Measurements from ENCODE around the gene RPS6KL1.

Gene RPS6KL1

DNA sequence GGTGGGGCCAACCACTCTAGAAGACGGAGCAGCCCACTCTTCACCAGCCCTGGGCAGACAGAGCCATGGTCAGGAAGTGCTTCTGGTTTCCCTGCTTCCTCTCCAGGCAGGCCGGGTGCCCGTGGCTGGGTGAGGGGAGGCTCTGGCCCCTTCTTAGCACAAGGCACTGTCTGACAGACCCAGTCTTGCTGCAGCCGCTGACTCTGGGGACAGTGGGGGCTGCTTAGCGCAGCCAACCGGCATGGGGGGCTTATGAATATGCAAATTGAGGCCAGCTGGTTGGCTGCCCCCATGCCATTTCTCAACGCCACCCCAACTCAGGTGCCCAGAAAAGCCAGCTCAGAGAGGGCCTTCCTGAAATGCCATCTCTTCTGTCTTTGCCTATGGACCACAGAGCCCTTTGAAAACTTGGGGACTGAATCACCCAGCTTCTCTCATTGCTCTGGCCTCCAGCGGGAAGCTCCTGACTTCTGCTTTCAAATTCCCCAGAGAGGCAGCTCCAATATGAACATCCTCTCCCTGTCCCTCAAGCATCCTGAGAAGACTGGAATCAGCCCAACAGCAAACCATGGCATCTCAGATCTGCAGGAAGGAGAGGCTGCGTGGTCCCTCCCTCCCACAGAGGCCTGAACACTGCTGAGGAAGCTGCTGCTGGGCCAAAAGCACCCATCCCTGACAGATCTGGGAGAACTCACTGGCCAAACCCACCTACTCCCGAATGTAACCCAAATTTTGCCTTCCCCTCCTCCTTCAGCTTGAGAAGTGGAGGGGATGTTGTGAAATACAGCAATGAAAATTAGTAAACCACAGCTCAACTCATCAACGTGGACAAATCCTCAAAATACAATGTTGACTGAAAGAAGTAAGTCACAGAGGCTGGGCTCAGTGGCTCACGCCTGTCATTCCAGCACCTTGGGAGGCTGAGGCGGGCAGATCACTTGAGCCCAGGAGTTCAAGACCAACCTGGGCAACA, 46.8 kb downstream of the RPS6KL1 start, which contains the start of gene PROX2:
Gene PROX2, minus strand, starts transcription at position 205 of the 973 bp plus-strand sequence. CDS start 12,311 bp downstream, outside the sequence.
- DNase-seq (ENCODE audit: low read depth): no peak
- TF ChIP-seq, protein P1, sequence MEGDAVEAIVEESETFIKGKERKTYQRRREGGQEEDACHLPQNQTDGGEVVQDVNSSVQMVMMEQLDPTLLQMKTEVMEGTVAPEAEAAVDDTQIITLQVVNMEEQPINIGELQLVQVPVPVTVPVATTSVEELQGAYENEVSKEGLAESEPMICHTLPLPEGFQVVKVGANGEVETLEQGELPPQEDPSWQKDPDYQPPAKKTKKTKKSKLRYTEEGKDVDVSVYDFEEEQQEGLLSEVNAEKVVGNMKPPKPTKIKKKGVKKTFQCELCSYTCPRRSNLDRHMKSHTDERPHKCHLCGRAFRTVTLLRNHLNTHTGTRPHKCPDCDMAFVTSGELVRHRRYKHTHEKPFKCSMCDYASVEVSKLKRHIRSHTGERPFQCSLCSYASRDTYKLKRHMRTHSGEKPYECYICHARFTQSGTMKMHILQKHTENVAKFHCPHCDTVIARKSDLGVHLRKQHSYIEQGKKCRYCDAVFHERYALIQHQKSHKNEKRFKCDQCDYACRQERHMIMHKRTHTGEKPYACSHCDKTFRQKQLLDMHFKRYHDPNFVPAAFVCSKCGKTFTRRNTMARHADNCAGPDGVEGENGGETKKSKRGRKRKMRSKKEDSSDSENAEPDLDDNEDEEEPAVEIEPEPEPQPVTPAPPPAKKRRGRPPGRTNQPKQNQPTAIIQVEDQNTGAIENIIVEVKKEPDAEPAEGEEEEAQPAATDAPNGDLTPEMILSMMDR (IDR thresholded peaks at IDR 0.05; ENCODE audit: low read depth, low read length, missing control alignments): no peak
- no peak within 1 kb of the TSS for H3K4me3 ChIP-seq (ENCODE audit: low read depth, low read length)
- in situ Hi-C loops (cut with HindIII; ENCODE audit: low sequenced_read_pairs): no loop called here

DNA sequence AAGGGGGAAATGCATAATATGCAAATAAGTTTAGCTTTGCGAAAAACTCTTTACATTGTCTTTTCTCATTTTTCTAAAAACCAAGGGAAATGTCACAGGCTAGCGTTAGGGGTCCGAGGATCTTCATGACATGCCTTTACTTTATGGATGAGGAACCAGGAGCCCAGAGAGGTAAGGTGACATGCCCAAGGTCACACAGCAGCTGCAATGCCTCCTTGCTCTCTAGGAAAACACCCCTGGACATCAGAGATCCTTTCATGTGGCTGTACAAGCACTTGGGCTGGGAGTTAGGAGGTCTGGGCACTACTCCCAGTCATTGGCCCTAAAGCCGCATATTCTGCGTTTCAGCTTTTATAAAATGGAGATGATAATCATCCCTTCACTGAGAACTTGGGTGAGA, 47.9 kb downstream of the RPS6KL1 start:
- no peak for DNase-seq (ENCODE audit: low read depth)
- TF ChIP-seq, protein P1 (IDR thresholded peaks at IDR 0.05; ENCODE audit: low read depth, low read length, missing control alignments): no peak
- H3K4me3 ChIP-seq (ENCODE audit: low read depth, low read length): no peak overlapping the region
- in situ Hi-C loops (cut with HindIII; ENCODE audit: low sequenced_read_pairs): no loop called here

DNA sequence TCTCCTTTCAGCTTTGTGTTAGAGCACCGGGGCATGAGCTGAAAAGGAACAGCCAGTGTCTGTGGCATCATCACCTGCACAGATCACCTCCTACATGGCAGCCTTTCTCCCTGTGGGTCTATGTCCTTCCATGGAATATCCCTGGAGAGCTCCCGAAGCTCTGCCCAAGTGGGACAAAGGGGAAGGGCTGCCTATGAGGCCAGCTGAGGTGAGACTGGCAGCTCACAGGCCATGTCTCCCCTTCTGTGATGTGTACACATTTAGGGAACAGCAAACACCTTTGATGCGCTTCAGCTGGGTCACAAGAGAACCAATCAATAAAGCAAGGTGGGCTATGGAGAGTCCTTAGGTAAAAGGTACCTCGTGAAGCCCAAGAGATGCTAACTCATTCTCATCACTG, 51.2 kb downstream of the RPS6KL1 start:
- in situ Hi-C loops (cut with HindIII; ENCODE audit: low sequenced_read_pairs): no loop called here
- TF ChIP-seq, protein P1 (IDR thresholded peaks at IDR 0.05; ENCODE audit: low read depth, low read length, missing control alignments): no peak

DNA sequence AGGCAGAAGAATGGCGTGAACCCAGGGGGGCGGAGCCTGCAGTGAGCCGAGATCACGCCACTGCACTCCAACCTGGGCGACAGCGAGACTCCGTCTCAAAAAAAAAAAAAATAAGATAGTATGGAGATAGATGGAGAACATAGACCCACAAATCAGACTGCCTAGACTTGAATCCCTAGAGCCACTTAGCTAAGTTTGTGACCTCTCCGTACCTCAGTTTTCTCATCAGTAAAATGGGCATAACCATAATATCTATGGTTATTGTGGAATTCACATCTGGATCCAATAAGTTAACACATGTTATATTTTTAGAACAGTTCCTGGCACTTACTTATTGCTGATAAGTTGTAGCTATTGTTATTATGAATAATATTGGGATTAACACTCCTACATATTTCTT, 54.3 kb downstream of the RPS6KL1 start:
- no peak for DNase-seq (ENCODE audit: low read depth)
- TF ChIP-seq, protein P1 (IDR thresholded peaks at IDR 0.05; ENCODE audit: low read depth, low read length, missing control alignments): no peak
- H3K4me3 ChIP-seq (ENCODE audit: low read depth, low read length): no peak overlapping the region
- in situ Hi-C loops (cut with HindIII; ENCODE audit: low sequenced_read_pairs): no loop called here

More for the DNA sequence above, 51.2 kb downstream of the RPS6KL1 start:
- DNase-seq (ENCODE audit: low read depth): no peak
- no peak overlapping the region for H3K4me3 ChIP-seq (ENCODE audit: low read depth, low read length)

DNA sequence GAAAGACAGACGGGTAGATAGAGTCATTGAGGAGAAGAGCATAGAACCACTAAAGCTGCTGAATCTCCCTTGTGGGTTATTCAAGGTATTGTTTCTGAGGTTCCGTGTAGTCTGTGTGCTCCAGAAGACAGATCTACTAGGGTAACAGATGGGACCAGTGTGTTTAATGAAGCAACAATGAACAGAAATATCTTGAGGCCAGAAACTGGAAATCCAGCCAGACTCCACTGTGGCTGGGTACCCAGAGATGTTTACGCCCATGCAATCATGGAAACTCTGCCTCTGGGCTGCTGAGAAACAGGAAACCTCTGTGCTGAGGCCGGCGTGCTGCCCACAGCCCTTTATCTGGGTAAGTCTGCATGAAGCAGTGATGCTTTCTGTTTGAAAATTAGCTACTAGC, 55.4 kb downstream of the RPS6KL1 start:
- DNase-seq (ENCODE audit: low read depth): no peak
- TF ChIP-seq, protein P1 (IDR thresholded peaks at IDR 0.05; ENCODE audit: low read depth, low read length, missing control alignments): no peak
- in situ Hi-C loops (cut with HindIII; ENCODE audit: low sequenced_read_pairs): no loop called here
- H3K4me3 ChIP-seq (ENCODE audit: low read depth, low read length): no peak overlapping the region

DNA sequence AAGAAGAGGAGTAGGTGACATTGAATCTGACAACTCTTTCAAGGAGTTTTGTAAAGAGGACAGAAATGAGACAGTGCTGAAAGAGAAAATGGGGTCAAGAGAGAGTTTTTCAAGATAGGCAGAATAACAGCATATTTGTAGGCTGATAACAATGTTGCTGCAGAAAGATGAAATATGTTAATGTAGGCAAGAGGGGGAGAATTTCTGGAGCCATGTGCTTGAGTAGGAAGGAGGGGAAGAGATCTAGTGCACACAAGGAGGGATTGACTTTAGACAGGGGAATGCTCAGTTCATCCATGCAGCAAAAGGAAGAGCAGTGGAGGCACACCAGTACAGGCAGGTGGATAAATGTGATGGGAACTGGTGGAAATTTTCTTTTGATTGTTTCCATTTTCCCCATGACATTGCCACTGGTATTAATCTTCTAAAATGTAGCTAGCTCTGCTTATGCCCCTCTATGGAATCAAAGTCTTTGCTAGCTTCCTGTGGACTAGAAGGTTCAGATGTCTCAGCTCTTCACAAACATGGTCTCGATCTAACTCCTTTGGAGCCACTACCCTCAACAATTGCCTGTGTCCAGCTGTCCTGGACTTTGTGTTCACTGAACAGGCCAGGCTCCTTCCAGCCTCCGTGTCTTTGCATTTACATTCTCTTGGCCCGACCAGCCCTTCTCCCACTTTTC, 56.2 kb downstream of the RPS6KL1 start:
- H3K4me3 ChIP-seq (ENCODE audit: low read depth, low read length): no peak overlapping the region
- TF ChIP-seq, protein P1 (IDR thresholded peaks at IDR 0.05; ENCODE audit: low read depth, low read length, missing control alignments): no peak
- no peak for DNase-seq (ENCODE audit: low read depth)
- in situ Hi-C loops (cut with HindIII; ENCODE audit: low sequenced_read_pairs): no loop called here

Measured in astrocyte of the cerebellum (primary cell).